GM23338 (cell line): ENCODE data around the gene UHMK1. TPM values are rescaled to one million over a fixed set of nuclear protein-coding genes. Genes with fewer than 3 reads are reported as not detected.

ENCODE experiments used
- ATAC-seq: fragments of 200-7000 bp; cut with Tn5 transposase; 3 replicates; pipeline ENCODE4 v1.9.1; 2020
- DNase-seq: peaks from one replicate; pipeline ENCODE4 v3.0.0-alpha.2; 2015; ENCODE audit warnings: low spot score
- H2AFZ ChIP-seq: fragments of 200-600 bp; sonication (generic); 2 replicates; pipeline ENCODE4 v1.8.0; 2016; ENCODE audit warnings: antibody characterized with exemption, mild to moderate bottlenecking, moderate library complexity
- H3F3A ChIP-seq: fragments of 200-600 bp; sonication (generic); replicated peaks from 2 replicates; pipeline ENCODE4 v1.8.0; 2017; ENCODE audit warnings: antibody characterized with exemption, mixed run types, low read depth
- H3K27ac ChIP-seq: fragments of 200-600 bp; sonication (generic); 2 replicates; pipeline ENCODE4 v1.6.1; 2016; ENCODE audit warnings: low read depth
- H3K27me3 ChIP-seq: fragments of 200-600 bp; sonication (generic); 2 replicates; pipeline ENCODE4 v1.8.0; 2016; ENCODE audit warnings: mild to moderate bottlenecking, mixed run types, moderate library complexity; ENCODE audit not compliant: insufficient read depth
- H3K36me3 ChIP-seq: fragments of 200-600 bp; sonication (generic); 2 replicates; pipeline ENCODE4 v1.8.0; 2016; ENCODE audit warnings: mild to moderate bottlenecking; ENCODE audit not compliant: insufficient read depth
- H3K4me1 ChIP-seq: fragments of 200-600 bp; sonication (generic); 2 replicates; pipeline ENCODE4 v1.8.0; 2016; ENCODE audit warnings: mild to moderate bottlenecking, moderate library complexity; ENCODE audit not compliant: insufficient read depth
- H3K4me2 ChIP-seq: fragments of 200-600 bp; sonication (generic); 2 replicates; pipeline ENCODE4 v1.7.1; 2017; ENCODE audit warnings: mixed run types
- H3K4me3 ChIP-seq: fragments of 200-600 bp; sonication (generic); 2 replicates; pipeline ENCODE4 v1.6.1; 2016; ENCODE audit warnings: mixed run types
- H3K79me2 ChIP-seq: fragments of 200-600 bp; sonication (generic); replicated peaks from 2 replicates; pipeline ENCODE4 v1.8.0; 2017; ENCODE audit warnings: mild to moderate bottlenecking; ENCODE audit not compliant: insufficient read depth
- H3K9me2 ChIP-seq: fragments of 200-600 bp; sonication (generic); 2 replicates; pipeline ENCODE4 v1.8.0; 2017; ENCODE audit not compliant: insufficient read depth
- H4K20me1 ChIP-seq: fragments of 200-600 bp; sonication (generic); replicated peaks from 2 replicates; pipeline ENCODE4 v1.8.0; 2017; ENCODE audit warnings: mild to moderate bottlenecking; ENCODE audit not compliant: insufficient read depth
- H3K27ac Mint-ChIP-seq: 2 replicates; pipeline ENCODE4 v1.8.0; 2020; ENCODE audit warnings: inconsistent platforms, mild to moderate bottlenecking, moderate library complexity, mixed read lengths
- H3K27me3 Mint-ChIP-seq: 3 replicates; pipeline ENCODE4 v1.8.0; 2022; ENCODE audit warnings: low read depth, mild to moderate bottlenecking, moderate library complexity, mixed read lengths, inconsistent platforms; ENCODE audit not compliant: insufficient read depth, poor library complexity
- H3K36me3 Mint-ChIP-seq: 3 replicates; pipeline ENCODE4 v1.8.0; 2021; ENCODE audit warnings: low read depth, mild to moderate bottlenecking, inconsistent platforms, moderate library complexity, mixed read lengths
- H3K4me1 Mint-ChIP-seq: 3 replicates; pipeline ENCODE4 v1.8.0; 2020; ENCODE audit warnings: mild to moderate bottlenecking, inconsistent platforms, mixed read lengths
- H3K4me3 Mint-ChIP-seq: 3 replicates; pipeline ENCODE4 v1.8.0; 2021; ENCODE audit warnings: moderate library complexity, mild to moderate bottlenecking, inconsistent platforms, mixed read lengths
- H3K9me3 Mint-ChIP-seq: 3 replicates; pipeline ENCODE4 v1.8.0; 2020; ENCODE audit warnings: moderate library complexity, mild to moderate bottlenecking, inconsistent platforms, mixed read lengths
- CREB1 ChIP-seq: fragments of 250-450 bp; sonication (Bioruptor Pico); IDR thresholded peaks from 2 replicates; pipeline ENCODE4 v1.5.0; 2020; ENCODE audit warnings: low read depth, mild to moderate bottlenecking, moderate library complexity
- EZH2 ChIP-seq: fragments of 200-600 bp; sonication (generic); IDR thresholded peaks from one replicate; pipeline ENCODE4 v1.8.0; 2017; ENCODE audit warnings: antibody characterized with exemption, mild to moderate bottlenecking, low read depth; ENCODE audit not compliant: unreplicated experiment
- EZH2phosphoT487 ChIP-seq: fragments of 200-600 bp; sonication (generic); IDR thresholded peaks from one replicate; pipeline ENCODE4 v1.8.1; 2018; ENCODE audit warnings: antibody characterized with exemption; ENCODE audit not compliant: unreplicated experiment
- JUNB ChIP-seq: IDR thresholded peaks from one replicate; pipeline ENCODE4 v1.6.1; 2016; ENCODE audit warnings: antibody characterized with exemption; ENCODE audit not compliant: unreplicated experiment
- NANOG ChIP-seq: IDR thresholded peaks from 2 replicates; pipeline ENCODE4 v1.6.1; 2016; ENCODE audit warnings: antibody characterized with exemption, borderline replicate concordance
- POLR2AphosphoS5 ChIP-seq: IDR thresholded peaks from 2 replicates; pipeline ENCODE4 v1.6.1; 2016; ENCODE audit warnings: antibody characterized with exemption, low read depth
- STAT1 ChIP-seq: IDR thresholded peaks from one replicate; pipeline ENCODE4 v1.6.1; 2016; ENCODE audit warnings: antibody characterized with exemption; ENCODE audit not compliant: unreplicated experiment
- ZNF114 ChIP-seq: fragments of 250-450 bp; sonication (Bioruptor Pico); IDR thresholded peaks from 2 replicates; pipeline ENCODE4 v1.5.0; 2020; ENCODE audit warnings: mild to moderate bottlenecking, moderate library complexity
- ZNF331 ChIP-seq: fragments of 250-450 bp; sonication (Bioruptor Pico); IDR thresholded peaks from 2 replicates; pipeline ENCODE4 v1.5.0; 2020; ENCODE audit warnings: low read depth, mild to moderate bottlenecking, moderate library complexity
- polyA plus RNA-seq: library from polyadenylated mRNA; unstranded; fragments of >200 nt; fragmentation: Nextera tagmentation; extraction: Ambion mirVana; gene quantifications from 2 replicates; pipeline ENCODE4 v1.2.1, GENCODE V29; 2016
- total RNA-seq: library from RNA; depleted of rRNA; stranded (reverse); fragments of >200 nt; shearing (Covaris generic); gene quantifications from 2 replicates; pipeline ENCODE4 v1.2.3, GENCODE V29; 2014
- TF ChIP-seq, protein P1 (sequence below): fragments of 250-450 bp; sonication (Bioruptor Pico); IDR thresholded peaks from 2 replicates; pipeline ENCODE4 v1.5.0; 2020; ENCODE audit warnings: mild to moderate bottlenecking, moderate library complexity

UHMK1 gene
- total and polyA plus RNA-seq, 2 experiments from 2014 or later: 8.6 to 28.3 TPM

DNA sequence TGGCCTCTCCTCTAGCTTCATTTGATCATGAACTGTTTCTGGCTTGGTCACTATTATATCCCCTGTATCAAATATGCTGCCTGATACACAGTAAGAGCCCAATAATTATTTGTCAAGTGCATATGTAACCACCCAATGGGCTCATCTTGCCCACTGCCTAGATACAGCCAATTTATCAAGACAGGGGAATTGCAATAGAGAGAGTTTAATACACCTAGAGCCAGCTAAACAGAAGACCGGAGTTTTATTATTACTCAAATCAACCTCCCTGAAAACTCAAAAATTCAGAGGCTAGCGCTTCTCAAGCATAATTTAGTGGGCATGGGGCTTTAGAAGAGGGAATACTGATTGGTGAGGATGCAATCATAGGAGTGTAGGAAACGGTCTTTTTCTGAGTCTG lies 45.6 kb downstream of the UHMK1 start (continued):
- TF ChIP-seq, protein P1, sequence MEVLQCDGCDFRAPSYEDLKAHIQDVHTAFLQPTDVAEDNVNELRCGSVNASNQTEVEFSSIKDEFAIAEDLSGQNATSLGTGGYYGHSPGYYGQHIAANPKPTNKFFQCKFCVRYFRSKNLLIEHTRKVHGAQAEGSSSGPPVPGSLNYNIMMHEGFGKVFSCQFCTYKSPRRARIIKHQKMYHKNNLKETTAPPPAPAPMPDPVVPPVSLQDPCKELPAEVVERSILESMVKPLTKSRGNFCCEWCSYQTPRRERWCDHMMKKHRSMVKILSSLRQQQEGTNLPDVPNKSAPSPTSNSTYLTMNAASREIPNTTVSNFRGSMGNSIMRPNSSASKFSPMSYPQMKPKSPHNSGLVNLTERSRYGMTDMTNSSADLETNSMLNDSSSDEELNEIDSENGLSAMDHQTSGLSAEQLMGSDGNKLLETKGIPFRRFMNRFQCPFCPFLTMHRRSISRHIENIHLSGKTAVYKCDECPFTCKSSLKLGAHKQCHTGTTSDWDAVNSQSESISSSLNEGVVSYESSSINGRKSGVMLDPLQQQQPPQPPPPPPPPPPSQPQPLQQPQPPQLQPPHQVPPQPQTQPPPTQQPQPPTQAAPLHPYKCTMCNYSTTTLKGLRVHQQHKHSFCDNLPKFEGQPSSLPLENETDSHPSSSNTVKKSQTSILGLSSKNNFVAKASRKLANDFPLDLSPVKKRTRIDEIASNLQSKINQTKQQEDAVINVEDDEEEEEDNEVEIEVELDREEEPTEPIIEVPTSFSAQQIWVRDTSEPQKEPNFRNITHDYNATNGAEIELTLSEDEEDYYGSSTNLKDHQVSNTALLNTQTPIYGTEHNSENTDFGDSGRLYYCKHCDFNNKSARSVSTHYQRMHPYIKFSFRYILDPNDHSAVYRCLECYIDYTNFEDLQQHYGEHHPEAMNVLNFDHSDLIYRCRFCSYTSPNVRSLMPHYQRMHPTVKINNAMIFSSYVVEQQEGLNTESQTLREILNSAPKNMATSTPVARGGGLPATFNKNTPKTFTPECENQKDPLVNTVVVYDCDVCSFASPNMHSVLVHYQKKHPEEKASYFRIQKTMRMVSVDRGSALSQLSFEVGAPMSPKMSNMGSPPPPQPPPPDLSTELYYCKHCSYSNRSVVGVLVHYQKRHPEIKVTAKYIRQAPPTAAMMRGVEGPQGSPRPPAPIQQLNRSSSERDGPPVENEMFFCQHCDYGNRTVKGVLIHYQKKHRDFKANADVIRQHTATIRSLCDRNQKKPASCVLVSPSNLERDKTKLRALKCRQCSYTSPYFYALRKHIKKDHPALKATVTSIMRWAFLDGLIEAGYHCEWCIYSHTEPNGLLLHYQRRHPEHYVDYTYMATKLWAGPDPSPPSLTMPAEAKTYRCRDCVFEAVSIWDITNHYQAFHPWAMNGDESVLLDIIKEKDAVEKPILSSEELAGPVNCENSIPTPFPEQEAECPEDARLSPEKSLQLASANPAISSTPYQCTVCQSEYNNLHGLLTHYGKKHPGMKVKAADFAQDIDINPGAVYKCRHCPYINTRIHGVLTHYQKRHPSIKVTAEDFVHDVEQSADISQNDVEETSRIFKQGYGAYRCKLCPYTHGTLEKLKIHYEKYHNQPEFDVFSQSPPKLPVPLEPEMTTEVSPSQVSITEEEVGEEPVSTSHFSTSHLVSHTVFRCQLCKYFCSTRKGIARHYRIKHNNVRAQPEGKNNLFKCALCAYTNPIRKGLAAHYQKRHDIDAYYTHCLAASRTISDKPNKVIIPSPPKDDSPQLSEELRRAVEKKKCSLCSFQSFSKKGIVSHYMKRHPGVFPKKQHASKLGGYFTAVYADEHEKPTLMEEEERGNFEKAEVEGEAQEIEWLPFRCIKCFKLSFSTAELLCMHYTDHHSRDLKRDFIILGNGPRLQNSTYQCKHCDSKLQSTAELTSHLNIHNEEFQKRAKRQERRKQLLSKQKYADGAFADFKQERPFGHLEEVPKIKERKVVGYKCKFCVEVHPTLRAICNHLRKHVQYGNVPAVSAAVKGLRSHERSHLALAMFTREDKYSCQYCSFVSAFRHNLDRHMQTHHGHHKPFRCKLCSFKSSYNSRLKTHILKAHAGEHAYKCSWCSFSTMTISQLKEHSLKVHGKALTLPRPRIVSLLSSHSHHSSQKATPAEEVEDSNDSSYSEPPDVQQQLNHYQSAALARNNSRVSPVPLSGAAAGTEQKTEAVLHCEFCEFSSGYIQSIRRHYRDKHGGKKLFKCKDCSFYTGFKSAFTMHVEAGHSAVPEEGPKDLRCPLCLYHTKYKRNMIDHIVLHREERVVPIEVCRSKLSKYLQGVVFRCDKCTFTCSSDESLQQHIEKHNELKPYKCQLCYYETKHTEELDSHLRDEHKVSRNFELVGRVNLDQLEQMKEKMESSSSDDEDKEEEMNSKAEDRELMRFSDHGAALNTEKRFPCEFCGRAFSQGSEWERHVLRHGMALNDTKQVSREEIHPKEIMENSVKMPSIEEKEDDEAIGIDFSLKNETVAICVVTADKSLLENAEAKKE (CRISPR knock-in tag): no peak
- no peak for TF ChIP-seq NANOG
- no peak for TF ChIP-seq ZNF331
- no peak for TF ChIP-seq CREB1 (CRISPR knock-in tag)
- no peak for TF ChIP-seq POLR2AphosphoS5
- no peak for TF ChIP-seq JUNB
- no peak for TF ChIP-seq EZH2
- TF ChIP-seq EZH2phosphoT487: no peak
- no peak for TF ChIP-seq STAT1
- TF ChIP-seq ZNF114: no peak

DNA sequence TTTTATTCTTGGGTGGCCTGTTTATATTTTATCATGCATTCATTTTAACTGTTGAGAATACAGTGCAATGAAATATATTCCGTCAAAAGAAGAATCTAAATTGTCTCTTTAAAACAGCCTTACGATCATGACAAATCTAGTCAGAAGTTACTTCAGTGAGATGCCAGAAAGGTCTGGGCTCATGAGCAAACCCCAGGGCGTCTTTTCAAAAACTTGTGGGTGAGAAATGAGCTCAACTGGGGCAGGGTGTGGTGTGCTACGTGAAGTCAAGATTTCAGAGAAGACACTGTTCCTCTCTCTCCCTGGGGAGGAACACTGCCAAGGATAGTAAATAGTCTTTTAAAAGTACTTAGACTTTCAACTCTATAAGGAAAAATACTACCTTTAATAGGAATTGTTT lies 50.6 kb downstream of the UHMK1 start:
- H3K27ac Mint-ChIP-seq: no peak overlapping the region
- H3F3A ChIP-seq: no peaks in the 10 kb centered on the region
- ATAC-seq: no peak
- TF ChIP-seq ZNF114: no peak
- TF ChIP-seq, protein P1 (CRISPR knock-in tag): no peak

More for the DNA sequence above, 50.6 kb downstream of the UHMK1 start:
- no peak overlapping the region for H3K4me2 ChIP-seq
- peaks cover 2% of the 10 kb centered on the region for H3K27me3 Mint-ChIP-seq
- no peak for DNase-seq
- 0 out of 2 replicates have a peak, but pooled peaks cover 15% of the 10 kb centered on the region for H3K9me2 ChIP-seq
- H3K36me3 ChIP-seq: no peaks in the 10 kb centered on the region; the same call in 1 of the 2 replicates
- H4K20me1 ChIP-seq: no peaks in the 10 kb centered on the region
- H3K4me1 Mint-ChIP-seq: peaks cover 4% of the 10 kb centered on the region; the same call in 1 of the 3 replicates
- no peaks in the 10 kb centered on the region for H3K4me1 ChIP-seq
- H3K36me3 Mint-ChIP-seq: no peaks in the 10 kb centered on the region; the same call in 2 of the 3 replicates
- H3K79me2 ChIP-seq: no peaks in the 10 kb centered on the region
- H3K27me3 ChIP-seq: no peaks in the 10 kb centered on the region
- no peak overlapping the region for H3K27ac ChIP-seq
- H3K4me3 ChIP-seq: no peak overlapping the region
- no peak overlapping the region for H3K4me3 Mint-ChIP-seq
- H3K9me3 Mint-ChIP-seq: no peaks in the 10 kb centered on the region
- no peak overlapping the region for H2AFZ ChIP-seq
